A673 (cell line): ENCODE results near the gene MYH10. TPM values are rescaled to one million over a fixed set of nuclear protein-coding genes. Genes with fewer than 3 reads are reported as not detected.

Experiments used
- BruUV-seq: library from RNA; stranded (reverse); fragments of 400-500 nt; replicated peaks from 2 replicates; lab custom pipeline; 2021; lab: Mats Ljungman, UMichigan
- CTCF ChIA-PET: fragments of 300-600 bp; sonication (Branson Sonifier 250); formaldehyde crosslinking; loops from one replicate; lab custom pipeline; 2022; ENCODE audit warnings: antibody characterized with exemption; lab: Charles Lee
- POLR2A ChIA-PET: fragments of 300-600 bp; sonication (Branson Sonifier 250); formaldehyde crosslinking; loops from one replicate; lab custom pipeline; 2022; ENCODE audit warnings: antibody characterized with exemption; ENCODE audit not compliant: low non-redundant PET; lab: Charles Lee
- DNase-seq: peaks from one replicate; pipeline ENCODE4 v3.0.0-alpha.2; 2015; ENCODE audit warnings: low spot score
- H3K27ac ChIP-seq: fragments of 200-600 bp; sonication (generic); 2 replicates; pipeline ENCODE4 v1.5.1; 2016; ENCODE audit warnings: mixed run types, low read depth, mild to moderate bottlenecking, mixed read lengths, antibody characterized with exemption, low read length; ENCODE audit not compliant: poor library complexity, severe bottlenecking
- H3K27me3 ChIP-seq: fragments of 200-600 bp; sonication (generic); replicated peaks from 2 replicates; pipeline ENCODE4 v1.6.1; 2017; ENCODE audit warnings: mixed run types, low read depth, mild to moderate bottlenecking, mixed read lengths, antibody characterized with exemption, low read length; ENCODE audit not compliant: insufficient read depth, poor library complexity
- H3K36me3 ChIP-seq: fragments of 200-600 bp; sonication (generic); 2 replicates; pipeline ENCODE4 v1.6.1; 2016; ENCODE audit warnings: mixed run types, mild to moderate bottlenecking, mixed read lengths, antibody characterized with exemption, low read length; ENCODE audit not compliant: insufficient read depth, poor library complexity, severe bottlenecking
- H3K4me1 ChIP-seq: fragments of 200-600 bp; sonication (generic); 2 replicates; pipeline ENCODE4 v1.6.1; 2017; ENCODE audit warnings: mixed run types, mild to moderate bottlenecking, mixed read lengths, antibody characterized with exemption, low read length; ENCODE audit not compliant: insufficient read depth, poor library complexity, severe bottlenecking
- H3K4me3 ChIP-seq: fragments of 200-600 bp; sonication (generic); 2 replicates; pipeline ENCODE4 v1.5.1; 2016; ENCODE audit warnings: low read depth, mixed run types, mild to moderate bottlenecking, mixed read lengths, low read length; ENCODE audit not compliant: poor library complexity, severe bottlenecking
- H3K9me3 ChIP-seq: fragments of 200-600 bp; sonication (generic); 2 replicates; pipeline ENCODE4 v1.6.1; 2016; ENCODE audit warnings: mixed run types, low read depth, mild to moderate bottlenecking, mixed read lengths, antibody characterized with exemption, low read length; ENCODE audit not compliant: poor library complexity, severe bottlenecking
- EZH2 ChIP-seq: fragments of 200-600 bp; sonication (generic); IDR thresholded peaks from 2 replicates; pipeline ENCODE4 v1.6.1; 2017; ENCODE audit warnings: borderline replicate concordance, low read depth, mild to moderate bottlenecking, mixed read lengths, antibody characterized with exemption, low read length; ENCODE audit not compliant: poor library complexity, severe bottlenecking
- intact Hi-C: fragments of 100-400 bp; cut with micrococcal nuclease; formaldehyde crosslinking; loops from one replicate; pipeline ENCODE4 v1.10.0; 2022; ENCODE audit not compliant: unreplicated experiment
- total RNA-seq: library from RNA; stranded (reverse); gene quantifications from 2 replicates; pipeline ENCODE4 v1.2.3, GENCODE V29; 2021
- TF ChIP-seq, protein P1 (sequence below): fragments of 300-800, 200-600 bp; sonication (generic); conservative IDR thresholded peaks from 2 replicates; pipeline ENCODE4 v1.5.1; 2017; ENCODE audit warnings: low read depth, mild to moderate bottlenecking, antibody characterized with exemption, low read length, moderate library complexity, mixed read lengths

Gene MYH10
- total RNA-seq, 1 experiment from 2014 or later = 129 TPM

DNA sequence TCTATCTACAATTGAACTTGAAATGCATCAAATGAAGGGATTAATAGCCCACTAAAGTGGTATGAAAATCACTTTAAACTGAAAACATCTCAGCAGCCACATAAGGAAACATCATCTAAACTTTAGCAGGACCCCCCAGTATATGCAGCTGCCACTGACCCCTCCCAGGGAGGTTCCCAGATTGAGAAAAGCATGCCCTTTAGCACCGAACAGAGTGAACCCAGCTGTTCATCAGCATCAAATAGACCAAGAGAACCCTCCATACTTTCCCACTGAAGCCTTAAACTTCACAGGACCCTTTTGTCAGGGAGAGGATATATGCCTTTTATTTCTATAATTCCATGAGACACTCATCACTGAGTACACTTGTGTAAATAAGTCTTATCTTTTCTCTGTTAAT, 44.6 kb downstream of the MYH10 start:
- CTCF ChIA-PET = no interaction called here
- BruUV-seq = no TSS peak
- H3K27ac ChIP-seq = no peak overlapping the region
- no peaks in the 10 kb centered on the region for H3K36me3 ChIP-seq
- no peak for DNase-seq
- H3K27me3 ChIP-seq = no peaks in the 10 kb centered on the region
- POLR2A ChIA-PET = interaction anchor here (0.6 kb wide), 1 partner anchor 65 kb away, joined by 22 read pairs; no protein-coding TSS in a partner anchor
- H3K4me1 ChIP-seq = peaks cover 5% of the 10 kb centered on the region
- H3K4me3 ChIP-seq = no peak overlapping the region
- intact Hi-C loops = no loop called here
- no peaks in the 10 kb centered on the region for H3K9me3 ChIP-seq
- no peak for TF ChIP-seq EZH2
- TF ChIP-seq, protein P1, sequence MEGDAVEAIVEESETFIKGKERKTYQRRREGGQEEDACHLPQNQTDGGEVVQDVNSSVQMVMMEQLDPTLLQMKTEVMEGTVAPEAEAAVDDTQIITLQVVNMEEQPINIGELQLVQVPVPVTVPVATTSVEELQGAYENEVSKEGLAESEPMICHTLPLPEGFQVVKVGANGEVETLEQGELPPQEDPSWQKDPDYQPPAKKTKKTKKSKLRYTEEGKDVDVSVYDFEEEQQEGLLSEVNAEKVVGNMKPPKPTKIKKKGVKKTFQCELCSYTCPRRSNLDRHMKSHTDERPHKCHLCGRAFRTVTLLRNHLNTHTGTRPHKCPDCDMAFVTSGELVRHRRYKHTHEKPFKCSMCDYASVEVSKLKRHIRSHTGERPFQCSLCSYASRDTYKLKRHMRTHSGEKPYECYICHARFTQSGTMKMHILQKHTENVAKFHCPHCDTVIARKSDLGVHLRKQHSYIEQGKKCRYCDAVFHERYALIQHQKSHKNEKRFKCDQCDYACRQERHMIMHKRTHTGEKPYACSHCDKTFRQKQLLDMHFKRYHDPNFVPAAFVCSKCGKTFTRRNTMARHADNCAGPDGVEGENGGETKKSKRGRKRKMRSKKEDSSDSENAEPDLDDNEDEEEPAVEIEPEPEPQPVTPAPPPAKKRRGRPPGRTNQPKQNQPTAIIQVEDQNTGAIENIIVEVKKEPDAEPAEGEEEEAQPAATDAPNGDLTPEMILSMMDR = no peak

- Histone ChIP-seq H3K4me1 (peaks cover 5% of the 10 kb centered on the region), H3K27me3 (no peaks in the 10 kb centered on the region), H3K4me3 (no peak overlapping the region), H3K36me3 (no peaks in the 10 kb centered on the region), H3K9me3 (no peaks in the 10 kb centered on the region), H3K27ac (no peak overlapping the region)
- intact Hi-C loops = no loop called here
- ChIA-PET CTCF (no interaction called here), POLR2A (no interaction called here)
- BruUV-seq = no TSS peak
- no peak for TF ChIP-seq EZH2
- TF ChIP-seq, protein P1 = no peak
- no peak for DNase-seq
These were observed 46.6 kb downstream of the MYH10 start for GRCh38 chr17:8583954-8584353.

DNA sequence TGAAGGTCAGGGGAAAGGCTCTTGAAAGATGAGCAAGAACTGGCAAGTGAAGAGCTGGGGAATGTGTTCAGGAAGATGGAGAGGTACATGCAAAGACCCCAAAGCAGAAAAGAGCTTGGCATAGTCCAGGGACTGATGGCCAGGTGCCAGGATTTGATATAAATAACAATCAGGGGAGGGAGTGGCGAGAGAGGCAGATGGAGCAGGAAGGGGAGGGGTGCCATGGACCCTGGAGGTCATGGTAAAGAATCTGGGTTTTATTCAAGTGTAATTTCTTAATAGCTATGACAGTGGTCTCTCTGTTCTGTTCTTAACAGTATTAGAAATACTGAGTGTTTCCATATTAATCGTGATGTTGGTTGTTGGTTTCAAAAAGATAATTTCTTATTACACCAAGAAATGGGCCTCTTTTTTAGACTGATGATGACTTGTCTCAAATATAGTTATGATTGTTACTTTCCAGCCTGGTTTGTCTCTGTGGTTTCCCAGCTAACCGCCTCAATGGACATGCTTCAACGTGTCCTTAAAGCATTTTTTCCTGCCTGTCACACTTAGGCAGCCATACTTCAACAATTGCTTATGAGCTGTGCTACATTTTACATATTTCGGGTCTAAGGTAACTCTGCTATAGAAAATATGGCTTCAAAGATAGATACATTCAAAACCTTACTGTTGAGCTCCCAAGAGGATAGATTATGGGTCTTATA, 49.4 kb downstream of the MYH10 start:
- ChIA-PET POLR2A (no interaction called here), CTCF (no interaction called here)
- BruUV-seq = no TSS peak

More for the DNA sequence above, 49.4 kb downstream of the MYH10 start:
- Histone ChIP-seq H3K4me3 (no peak overlapping the region), H3K27ac (no peak overlapping the region), H3K27me3 (no peaks in the 10 kb centered on the region), H3K9me3 (no peaks in the 10 kb centered on the region), H3K4me1 (peaks cover 5% of the 10 kb centered on the region), H3K36me3 (peaks cover 4% of the 10 kb centered on the region)
- intact Hi-C loops = no loop called here
- no peak for DNase-seq
- no peak for TF ChIP-seq EZH2
- TF ChIP-seq, protein P1 = no peak
